WTC11 (cell line): ENCODE results near the gene SSTR1.

Source experiments
- ELF4 ChIP-seq: sonication (generic); formaldehyde crosslinking; IDR thresholded peaks from 2 replicates; pipeline ENCODE4 v1.8.1; 2022; ENCODE audit warnings: low read depth, mild to moderate bottlenecking, moderate library complexity, missing genetic modification reagents
- ETV6 ChIP-seq: sonication (generic); formaldehyde crosslinking; IDR thresholded peaks from 2 replicates; pipeline ENCODE4 v1.8.1; 2022; ENCODE audit warnings: mild to moderate bottlenecking, missing genetic modification reagents
- GRHL2 ChIP-seq: fragments of 250-450 bp; sonication (Bioruptor Pico); IDR thresholded peaks from 2 replicates; pipeline ENCODE4 v1.8.0; 2022; ENCODE audit warnings: mild to moderate bottlenecking, moderate library complexity; ENCODE audit not compliant: insufficient replicate concordance, severe bottlenecking
- JUN ChIP-seq: sonication (generic); formaldehyde crosslinking; IDR thresholded peaks from 2 replicates; pipeline ENCODE4 v1.8.0; 2023; ENCODE audit warnings: mild to moderate bottlenecking, missing genetic modification reagents
- NR3C1 ChIP-seq: sonication (generic); formaldehyde crosslinking; conservative IDR thresholded peaks from 2 replicates; pipeline ENCODE4 v1.8.1; 2023; ENCODE audit warnings: low read depth, mild to moderate bottlenecking, missing genetic modification reagents
- TF ChIP-seq, protein P1 (sequence below): fragments of 200-600 bp; IDR thresholded peaks from 2 replicates; pipeline ENCODE4 v1.8.0; 2022; ENCODE audit warnings: antibody characterized with exemption
- TF ChIP-seq, protein P2 (sequence below): sonication (generic); formaldehyde crosslinking; IDR thresholded peaks from 2 replicates; pipeline ENCODE4 v1.8.1; 2023; ENCODE audit warnings: mild to moderate bottlenecking, missing genetic modification reagents
- TF ChIP-seq, protein P3 (sequence below): sonication (generic); formaldehyde crosslinking; IDR thresholded peaks from 2 replicates; pipeline ENCODE4 v1.8.1; 2022; ENCODE audit warnings: low read depth, mild to moderate bottlenecking, moderate library complexity, missing genetic modification reagents, borderline replicate concordance

DNA sequence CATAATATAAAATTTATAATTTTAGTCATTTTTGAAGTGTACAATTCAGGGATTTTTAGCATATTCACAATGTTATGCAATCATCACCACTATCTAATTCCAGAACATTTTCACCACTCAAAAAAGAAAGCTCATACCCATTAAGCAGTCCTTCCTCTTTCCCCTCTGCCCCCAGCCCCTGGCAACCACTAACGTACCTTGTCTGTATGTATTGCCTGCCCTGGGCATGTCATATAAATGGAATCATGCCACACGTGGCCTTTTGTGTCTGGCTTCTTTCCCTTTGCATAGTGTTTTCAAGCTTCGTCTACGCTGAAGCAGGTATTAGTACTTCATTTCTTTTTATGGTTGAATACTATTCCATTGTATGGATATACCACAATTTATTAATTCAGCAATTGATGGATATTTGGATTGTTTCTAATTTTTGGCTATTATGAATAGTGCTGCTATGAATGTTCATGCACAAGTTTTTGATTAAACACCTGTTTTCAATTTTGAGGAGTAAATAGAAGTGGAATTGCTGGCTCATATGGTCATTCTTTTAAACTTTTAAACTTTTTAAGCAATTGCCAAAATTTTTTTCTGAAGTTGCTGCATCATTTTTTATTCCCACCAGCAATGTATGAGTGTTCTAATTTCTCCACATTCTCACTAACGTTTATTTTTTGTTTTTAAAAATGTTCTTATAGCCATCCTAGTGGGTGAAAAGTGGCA is 1.6 kb upstream of the SSTR1 start:
- TF ChIP-seq, protein P1, sequence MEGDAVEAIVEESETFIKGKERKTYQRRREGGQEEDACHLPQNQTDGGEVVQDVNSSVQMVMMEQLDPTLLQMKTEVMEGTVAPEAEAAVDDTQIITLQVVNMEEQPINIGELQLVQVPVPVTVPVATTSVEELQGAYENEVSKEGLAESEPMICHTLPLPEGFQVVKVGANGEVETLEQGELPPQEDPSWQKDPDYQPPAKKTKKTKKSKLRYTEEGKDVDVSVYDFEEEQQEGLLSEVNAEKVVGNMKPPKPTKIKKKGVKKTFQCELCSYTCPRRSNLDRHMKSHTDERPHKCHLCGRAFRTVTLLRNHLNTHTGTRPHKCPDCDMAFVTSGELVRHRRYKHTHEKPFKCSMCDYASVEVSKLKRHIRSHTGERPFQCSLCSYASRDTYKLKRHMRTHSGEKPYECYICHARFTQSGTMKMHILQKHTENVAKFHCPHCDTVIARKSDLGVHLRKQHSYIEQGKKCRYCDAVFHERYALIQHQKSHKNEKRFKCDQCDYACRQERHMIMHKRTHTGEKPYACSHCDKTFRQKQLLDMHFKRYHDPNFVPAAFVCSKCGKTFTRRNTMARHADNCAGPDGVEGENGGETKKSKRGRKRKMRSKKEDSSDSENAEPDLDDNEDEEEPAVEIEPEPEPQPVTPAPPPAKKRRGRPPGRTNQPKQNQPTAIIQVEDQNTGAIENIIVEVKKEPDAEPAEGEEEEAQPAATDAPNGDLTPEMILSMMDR = no peak
- TF ChIP-seq ETV6 (CRISPR knock-in tag) (no peak), GRHL2 (CRISPR knock-in tag) (no peak), NR3C1 (CRISPR knock-in tag) (no peak), ELF4 (CRISPR knock-in tag) (no peak), JUN (no peak)
- TF ChIP-seq, protein P2, sequence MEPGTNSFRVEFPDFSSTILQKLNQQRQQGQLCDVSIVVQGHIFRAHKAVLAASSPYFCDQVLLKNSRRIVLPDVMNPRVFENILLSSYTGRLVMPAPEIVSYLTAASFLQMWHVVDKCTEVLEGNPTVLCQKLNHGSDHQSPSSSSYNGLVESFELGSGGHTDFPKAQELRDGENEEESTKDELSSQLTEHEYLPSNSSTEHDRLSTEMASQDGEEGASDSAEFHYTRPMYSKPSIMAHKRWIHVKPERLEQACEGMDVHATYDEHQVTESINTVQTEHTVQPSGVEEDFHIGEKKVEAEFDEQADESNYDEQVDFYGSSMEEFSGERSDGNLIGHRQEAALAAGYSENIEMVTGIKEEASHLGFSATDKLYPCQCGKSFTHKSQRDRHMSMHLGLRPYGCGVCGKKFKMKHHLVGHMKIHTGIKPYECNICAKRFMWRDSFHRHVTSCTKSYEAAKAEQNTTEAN (CRISPR knock-in tag) = no peak
- TF ChIP-seq, protein P3, sequence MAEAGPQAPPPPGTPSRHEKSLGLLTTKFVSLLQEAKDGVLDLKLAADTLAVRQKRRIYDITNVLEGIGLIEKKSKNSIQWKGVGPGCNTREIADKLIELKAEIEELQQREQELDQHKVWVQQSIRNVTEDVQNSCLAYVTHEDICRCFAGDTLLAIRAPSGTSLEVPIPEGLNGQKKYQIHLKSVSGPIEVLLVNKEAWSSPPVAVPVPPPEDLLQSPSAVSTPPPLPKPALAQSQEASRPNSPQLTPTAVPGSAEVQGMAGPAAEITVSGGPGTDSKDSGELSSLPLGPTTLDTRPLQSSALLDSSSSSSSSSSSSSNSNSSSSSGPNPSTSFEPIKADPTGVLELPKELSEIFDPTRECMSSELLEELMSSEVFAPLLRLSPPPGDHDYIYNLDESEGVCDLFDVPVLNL = no peak
